GM12878 (cell line): ENCODE measurements around the gene FAM186B.

ENCODE experiments used
- CREB1 ChIP-seq: IDR thresholded peaks from 2 replicates; pipeline ENCODE4 v1.6.1; 2012; ENCODE audit warnings: low read depth, mild to moderate bottlenecking, inconsistent platforms
- EP300 ChIP-seq, 2 experiments: fragments of 150-350 bp in 1 of 2; IDR thresholded peaks; 2 replicates each; pipeline ENCODE4 v1.6.1; 2011 to 2012; ENCODE audit warnings: low read depth in 2 of 2, low read length in 2 of 2, borderline replicate concordance in 1 of 2, improper control_type of control experiment in 1 of 2, inconsistent platforms in 1 of 2; ENCODE audit not compliant: control insufficient read depth in 1 of 2
- POLR2A ChIP-seq: IDR thresholded peaks from 2 replicates; pipeline ENCODE4 v1.6.1; 2011; ENCODE audit warnings: low read depth, mild to moderate bottlenecking, low read length
- POLR2AphosphoS5 ChIP-seq: IDR thresholded peaks from 2 replicates; pipeline ENCODE4 v1.6.1; 2011; ENCODE audit warnings: mild to moderate bottlenecking, low read length, inconsistent platforms
- TAF1 ChIP-seq: IDR thresholded peaks from 2 replicates; pipeline ENCODE4 v1.6.1; 2011; ENCODE audit warnings: mild to moderate bottlenecking, low read depth, low read length, borderline replicate concordance
- YY1 ChIP-seq: IDR thresholded peaks from 2 replicates; pipeline ENCODE4 v1.6.1; 2011; ENCODE audit warnings: low read depth, mild to moderate bottlenecking, low read length
- TF ChIP-seq, protein P1 (sequence below): IDR thresholded peaks from 2 replicates; pipeline ENCODE4 v1.6.1; 2012; ENCODE audit warnings: low read depth, low read length, improper control_type of control experiment

DNA sequence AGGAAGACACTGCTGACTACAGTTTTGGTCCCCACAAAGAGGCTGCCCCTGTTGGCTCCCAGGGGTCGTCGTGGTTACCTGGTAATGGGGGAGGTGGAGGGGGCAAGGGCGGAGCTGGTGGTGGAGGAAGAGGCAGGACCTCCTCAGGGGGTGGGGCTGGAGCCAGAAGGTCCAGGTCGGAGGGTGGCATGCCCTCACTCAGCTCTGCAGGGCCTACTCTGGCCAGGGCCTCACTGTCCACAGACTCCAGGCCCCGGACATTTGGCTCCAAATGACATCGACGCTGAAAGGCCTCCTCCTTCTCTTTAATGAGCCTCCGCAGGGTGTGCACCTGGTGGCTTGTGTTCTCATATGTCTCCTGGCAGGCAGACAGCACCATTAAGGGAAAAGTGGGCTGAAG lies 46.4 kb upstream of the FAM186B start:
- TF ChIP-seq YY1 (no peak), CREB1 (no peak), POLR2A (no peak), TAF1 (no peak), EP300 (IDR thresholded peaks at IDR 0.05; ENCODE audit: borderline replicate concordance in 1 of 2, control insufficient read depth in 1 of 2, low read depth in 2 of 2, low read length in 2 of 2) (no peak), POLR2AphosphoS5 (no peak)
- TF ChIP-seq, protein P1, sequence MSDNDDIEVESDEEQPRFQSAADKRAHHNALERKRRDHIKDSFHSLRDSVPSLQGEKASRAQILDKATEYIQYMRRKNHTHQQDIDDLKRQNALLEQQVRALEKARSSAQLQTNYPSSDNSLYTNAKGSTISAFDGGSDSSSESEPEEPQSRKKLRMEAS, result no peak
